Glomerular visceral epithelial cell (primary cell): Measurements from ENCODE around the gene WNT3.
"Not testable (repeated sequence)": the region's sequence is repeated elsewhere in the genome, so short reads cannot be mapped to it uniquely, and the experiment has no call there.

Source experiments
- DNase-seq: peaks from one replicate; pipeline ENCODE4 v3.0.0-alpha.2; 2016; ENCODE audit errors: extremely low spot score

WNT3 gene

GRCh38 chr17:46812624-46813318 is 5.7 kb downstream of the WNT3 start:
- DNase-seq = no peak

- DNase-seq = peak; percentile 37
These were observed 6.4 kb downstream of the WNT3 start for GRCh38 chr17:46811978-46812583.

GRCh38 chr17:46810837-46811236 is 7.7 kb downstream of the WNT3 start:
- DNase-seq = no peak

- DNase-seq = no peak
These were observed 9.4 kb downstream of the WNT3 start for GRCh38 chr17:46809110-46809571.

GRCh38 chr17:46805771-46806170 is 12.7 kb downstream of the WNT3 start:
- no peak for DNase-seq

GRCh38 chr17:46803544-46803943 is 14.9 kb downstream of the WNT3 start:
- DNase-seq = no peak

- no peak for DNase-seq
These were observed 15.7 kb downstream of the WNT3 start for GRCh38 chr17:46802800-46803199.

GRCh38 chr17:46800573-46800972 is 17.9 kb downstream of the WNT3 start:
- no peak for DNase-seq

GRCh38 chr17:46796956-46797530 is 21.4 kb downstream of the WNT3 start:
- DNase-seq = no peak

GRCh38 chr17:46796524-46796923 is 22.0 kb downstream of the WNT3 start:
- DNase-seq = no peak

- no peak for DNase-seq
These were observed 22.4 kb downstream of the WNT3 start for GRCh38 chr17:46796084-46796483.

GRCh38 chr17:46795379-46795952 is 23.0 kb downstream of the WNT3 start:
- no peak for DNase-seq

GRCh38 chr17:46794318-46794717 is 24.2 kb downstream of the WNT3 start:
- no peak for DNase-seq

GRCh38 chr17:46793541-46793940 is 25.0 kb downstream of the WNT3 start:
- DNase-seq = no peak

- not testable (repeated sequence) for DNase-seq
These were observed 25.5 kb downstream of the WNT3 start for GRCh38 chr17:46793023-46793422.

GRCh38 chr17:46792071-46792470 is 26.4 kb downstream of the WNT3 start:
- DNase-seq = no peak

GRCh38 chr17:46791531-46791930 is 27.0 kb downstream of the WNT3 start:
- no peak for DNase-seq

- DNase-seq = no peak
These were observed 28.3 kb downstream of the WNT3 start for GRCh38 chr17:46790216-46790615.

- DNase-seq = no peak
These were observed 28.9 kb downstream of the WNT3 start for GRCh38 chr17:46789610-46790009.

GRCh38 chr17:46788796-46789195 is 29.7 kb downstream of the WNT3 start:
- no peak for DNase-seq

GRCh38 chr17:46788300-46788699 is 30.2 kb downstream of the WNT3 start:
- no peak for DNase-seq

GRCh38 chr17:46787478-46787877 is 31.0 kb downstream of the WNT3 start:
- no peak for DNase-seq

- DNase-seq = no peak
These were observed 32.8 kb downstream of the WNT3 start for GRCh38 chr17:46785696-46786095.
